22Rv1 (cell line): Measurements from ENCODE around the gene PUDP.

Source experiments
- CTCF ChIP-seq: fragments of 450-650 bp; IDR thresholded peaks from 2 replicates; pipeline ENCODE4 v1.5.1; 2017; ENCODE audit warnings: mild to moderate bottlenecking
- ZFX ChIP-seq: fragments of 450-650 bp; IDR thresholded peaks from 2 replicates; pipeline ENCODE4 v1.6.1; 2017; ENCODE audit warnings: antibody characterized with exemption, borderline replicate concordance

- TF ChIP-seq CTCF (no peak), ZFX (no peak)
Measured at GRCh38 chrX:7102119-7102518, 45.8 kb downstream of the PUDP start.
